H9 (cell line): ENCODE data around the gene LYZL6. TPM values are rescaled to one million over a fixed set of nuclear protein-coding genes. Genes with fewer than 3 reads are reported as not detected.

Source experiments
- DNase-seq: peaks from one replicate; pipeline ENCODE4 v3.0.0-alpha.2; 2017
- H2AFZ ChIP-seq: one replicate; pipeline ENCODE4 v1.6.1; 2013; ENCODE audit warnings: mild to moderate bottlenecking, low read length, control low read depth, moderate library complexity
- H2AK5ac ChIP-seq: 2 replicates; pipeline ENCODE4 v1.6.1; 2013; ENCODE audit warnings: low read length, control low read depth, mixed read lengths; ENCODE audit not compliant: insufficient read length
- H2BK120ac ChIP-seq: one replicate; pipeline ENCODE4 v1.6.1; 2013; ENCODE audit warnings: low read depth, mild to moderate bottlenecking, low read length, control low read depth, inconsistent platforms; ENCODE audit not compliant: poor library complexity, severe bottlenecking
- H2BK12ac ChIP-seq: 2 replicates; pipeline ENCODE4 v1.6.1; 2013; ENCODE audit warnings: low read length, control low read depth, mixed read lengths, low read depth; ENCODE audit not compliant: insufficient read length
- H2BK15ac ChIP-seq: 2 replicates; pipeline ENCODE4 v1.6.1; 2013; ENCODE audit warnings: low read depth, low read length, control low read depth
- H2BK20ac ChIP-seq: one replicate; pipeline ENCODE4 v1.6.1; 2013; ENCODE audit warnings: low read depth, mild to moderate bottlenecking, low read length, control low read depth, inconsistent platforms; ENCODE audit not compliant: poor library complexity, severe bottlenecking
- H2BK5ac ChIP-seq: 2 replicates; pipeline ENCODE4 v1.6.1; 2013; ENCODE audit warnings: low read length, control low read depth, mixed read lengths; ENCODE audit not compliant: insufficient read length
- H3K14ac ChIP-seq: 2 replicates; pipeline ENCODE4 v1.6.1; 2013; ENCODE audit warnings: low read length, control low read depth; ENCODE audit not compliant: insufficient read depth
- H3K18ac ChIP-seq: 2 replicates; pipeline ENCODE4 v1.6.1; 2013; ENCODE audit warnings: low read depth, mild to moderate bottlenecking, mixed read lengths, low read length, control low read depth; ENCODE audit not compliant: insufficient read length
- H3K23ac ChIP-seq: 2 replicates; pipeline ENCODE4 v1.6.1; 2013; ENCODE audit warnings: low read length, control low read depth, mixed read lengths, low read depth; ENCODE audit not compliant: insufficient read length
- H3K23me2 ChIP-seq: 2 replicates; pipeline ENCODE4 v1.6.1; 2013; ENCODE audit warnings: low read depth, mild to moderate bottlenecking, mixed read lengths, low read length, control low read depth; ENCODE audit not compliant: insufficient read length, poor library complexity, severe bottlenecking
- H3K27ac ChIP-seq: 2 replicates; pipeline ENCODE4 v1.5.1; 2013; ENCODE audit warnings: low read length, control low read depth, mixed read lengths, low read depth; ENCODE audit not compliant: insufficient read length
- H3K27me3 ChIP-seq: 2 replicates; pipeline ENCODE4 v1.6.1; 2013; ENCODE audit warnings: low read length, control low read depth, inconsistent platforms; ENCODE audit not compliant: insufficient read depth
- H3K4ac ChIP-seq: 2 replicates; pipeline ENCODE4 v1.6.1; 2013; ENCODE audit warnings: low read depth, mild to moderate bottlenecking, control low read depth, inconsistent platforms, low read length, moderate library complexity
- H3K4me1 ChIP-seq: 2 replicates; pipeline ENCODE4 v1.6.1; 2013; ENCODE audit warnings: low read length, control low read depth, inconsistent platforms; ENCODE audit not compliant: insufficient read depth
- H3K4me2 ChIP-seq: 2 replicates; pipeline ENCODE4 v1.6.1; 2013; ENCODE audit warnings: low read length, control low read depth, mixed read lengths; ENCODE audit not compliant: insufficient read length, insufficient read depth
- H3K56ac ChIP-seq: 2 replicates; pipeline ENCODE4 v1.6.1; 2013; ENCODE audit warnings: low read depth, mild to moderate bottlenecking, mixed read lengths, low read length, control low read depth; ENCODE audit not compliant: insufficient read length
- H3K79me1 ChIP-seq: 2 replicates; pipeline ENCODE4 v1.6.1; 2013; ENCODE audit warnings: low read depth, mild to moderate bottlenecking, moderate library complexity, low read length, control low read depth, inconsistent platforms; ENCODE audit not compliant: insufficient read depth, poor library complexity, severe bottlenecking
- H3K79me2 ChIP-seq: 2 replicates; pipeline ENCODE4 v1.6.1; 2013; ENCODE audit warnings: low read length, control low read depth, inconsistent platforms; ENCODE audit not compliant: insufficient read depth
- H3K9ac ChIP-seq: 2 replicates; pipeline ENCODE4 v1.6.1; 2013; ENCODE audit warnings: low read length, control low read depth, mixed read lengths; ENCODE audit not compliant: insufficient read length; ENCODE audit errors: extremely low read depth
- H3K9me3 ChIP-seq: one replicate; pipeline ENCODE4 v1.6.1; 2013; ENCODE audit warnings: low read depth, low read length, inconsistent platforms; ENCODE audit not compliant: control insufficient read depth
- H3T11ph ChIP-seq: one replicate; pipeline ENCODE4 v1.6.1; 2013; ENCODE audit warnings: mild to moderate bottlenecking, low read length, control low read depth, inconsistent platforms
- H4K20me1 ChIP-seq: one replicate; pipeline ENCODE4 v1.6.1; 2013; ENCODE audit not compliant: control insufficient read depth, insufficient read length, insufficient read depth
- H4K5ac ChIP-seq: 2 replicates; pipeline ENCODE4 v1.6.1; 2013; ENCODE audit warnings: low read depth, mild to moderate bottlenecking, mixed read lengths, low read length, control low read depth; ENCODE audit not compliant: insufficient read length
- H4K8ac ChIP-seq: replicated peaks from 2 replicates; pipeline ENCODE4 v1.6.1; 2013; ENCODE audit warnings: low read length, control low read depth, mixed read lengths, low read depth; ENCODE audit not compliant: insufficient read length
- H4K91ac ChIP-seq: 2 replicates; pipeline ENCODE4 v1.6.1; 2013; ENCODE audit warnings: low read depth, mild to moderate bottlenecking, moderate library complexity, mixed read lengths, low read length, control low read depth; ENCODE audit not compliant: insufficient read length
- H3K27ac Mint-ChIP-seq, 3 experiments: 2 replicates in 2 of 3; 3 replicates in 1 of 3; pipeline ENCODE4 v1.8.0; 2020 to 2021; ENCODE audit warnings: mixed read lengths in 3 of 3, mild to moderate bottlenecking in 1 of 3, moderate library complexity in 1 of 3
- H3K27me3 Mint-ChIP-seq: 2 replicates; pipeline ENCODE4 v1.8.0; 2021; ENCODE audit warnings: low read depth, mild to moderate bottlenecking, moderate library complexity, mixed read lengths
- H3K36me3 Mint-ChIP-seq, 3 experiments: 2 replicates in 2 of 3; 3 replicates in 1 of 3; pipeline ENCODE4 v1.8.0; 2020 to 2021; ENCODE audit warnings: low read depth in 3 of 3, mixed read lengths in 3 of 3; ENCODE audit not compliant: insufficient read depth in 1 of 3
- H3K4me1 Mint-ChIP-seq, 2 experiments: 2 replicates each; pipeline ENCODE4 v1.8.0; 2020; ENCODE audit warnings: mixed read lengths in 2 of 2
- H3K4me3 Mint-ChIP-seq, 2 experiments: 2 replicates in 1 of 2; 3 replicates in 1 of 2; pipeline ENCODE4 v1.8.0; 2020 to 2021; ENCODE audit warnings: mild to moderate bottlenecking in 2 of 2, mixed read lengths in 2 of 2, moderate library complexity in 1 of 2
- H3K9me3 Mint-ChIP-seq, 2 experiments: 2 replicates in 1 of 2; 3 replicates in 1 of 2; pipeline ENCODE4 v1.8.0; 2020; ENCODE audit warnings: mild to moderate bottlenecking in 2 of 2, mixed read lengths in 2 of 2, moderate library complexity in 1 of 2
- CTCF ChIP-seq: fragments of 200-600 bp; sonication (generic); conservative IDR thresholded peaks from 3 replicates; pipeline ENCODE4 v1.8.0; 2021; ENCODE audit warnings: antibody characterized with exemption, mild to moderate bottlenecking
- WGBS: extraction: QIAGEN DNeasy Blood & Tissue Kit; methylation state at CpG from one replicate; pipeline ENCODE4 v1.1.7; 2013; ENCODE audit warnings: missing lambda C conversion rate, low lambda C conversion rate, mixed read lengths; ENCODE audit not compliant: insufficient read length; ENCODE audit errors: extremely low coverage; 5-methylcytosine and 5-hydroxymethylcytosine counted together
- total RNA-seq: library from RNA; stranded (reverse); gene quantifications from 2 replicates; pipeline ENCODE4 v1.2.1, GENCODE V29; 2021

The LYZL6 gene
- total RNA-seq, 1 experiment from 2014 or later, result not detected

GRCh38 chr17:35969558-35970380 is 26.3 kb upstream of the LYZL6 start:
- no peak overlapping the region for H2BK120ac ChIP-seq
- peak; percentile 90 for DNase-seq
- H3K56ac ChIP-seq, result no peak overlapping the region
- H3K27me3 ChIP-seq, result no peaks in the 10 kb centered on the region
- H4K8ac ChIP-seq, result no peak overlapping the region
- H4K5ac ChIP-seq, result no peak overlapping the region
- no peak overlapping the region for H3K4ac ChIP-seq
- Mint-ChIP-seq H3K27ac (peak overlapping the region in 1 of 3 experiments; percentile 88; a peak in 1 of 7 replicates), H3K4me1 (peaks cover 2 to 6% of the 10 kb centered on the region in 2 experiments; a peak in 2 of 4 replicates), H3K4me3 (no peak overlapping the region), H3K9me3 (no peaks in the 10 kb centered on the region), H3K36me3 (no peaks in the 10 kb centered on the region), H3K27me3 (no peaks in the 10 kb centered on the region)
- no CpG with 5 or more reads among the region's 8 CpGs for WGBS
- no peak overlapping the region for H2BK12ac ChIP-seq
- H3K4me2 ChIP-seq, result no peak overlapping the region
- H3K27ac ChIP-seq, result no peak overlapping the region
- no peaks in the 10 kb centered on the region for H4K20me1 ChIP-seq
- TF ChIP-seq CTCF, result peak; percentile 90
- no peak overlapping the region for H2AFZ ChIP-seq
- no peak overlapping the region for H3K9ac ChIP-seq
- no peaks in the 10 kb centered on the region for H3K9me3 ChIP-seq
- H3K23ac ChIP-seq, result no peak overlapping the region
- H2BK15ac ChIP-seq, result no peak overlapping the region
- no peaks in the 10 kb centered on the region for H3K4me1 ChIP-seq
- H3T11ph ChIP-seq, result no peak overlapping the region
- H3K23me2 ChIP-seq, result no peaks in the 10 kb centered on the region
- H3K79me1 ChIP-seq, result no peaks in the 10 kb centered on the region
- no peak overlapping the region for H3K18ac ChIP-seq
- H2AK5ac ChIP-seq, result no peak overlapping the region
- H2BK5ac ChIP-seq, result no peak overlapping the region
- no peak overlapping the region for H2BK20ac ChIP-seq
- H3K79me2 ChIP-seq, result no peaks in the 10 kb centered on the region
- H3K14ac ChIP-seq, result no peak overlapping the region
- H4K91ac ChIP-seq, result no peak overlapping the region
